ENCODE results near the gene BICD2.
A peak's percentile ranks its signal among the peaks of the same experiment; 100 is the strongest.

Gene BICD2

DNA sequence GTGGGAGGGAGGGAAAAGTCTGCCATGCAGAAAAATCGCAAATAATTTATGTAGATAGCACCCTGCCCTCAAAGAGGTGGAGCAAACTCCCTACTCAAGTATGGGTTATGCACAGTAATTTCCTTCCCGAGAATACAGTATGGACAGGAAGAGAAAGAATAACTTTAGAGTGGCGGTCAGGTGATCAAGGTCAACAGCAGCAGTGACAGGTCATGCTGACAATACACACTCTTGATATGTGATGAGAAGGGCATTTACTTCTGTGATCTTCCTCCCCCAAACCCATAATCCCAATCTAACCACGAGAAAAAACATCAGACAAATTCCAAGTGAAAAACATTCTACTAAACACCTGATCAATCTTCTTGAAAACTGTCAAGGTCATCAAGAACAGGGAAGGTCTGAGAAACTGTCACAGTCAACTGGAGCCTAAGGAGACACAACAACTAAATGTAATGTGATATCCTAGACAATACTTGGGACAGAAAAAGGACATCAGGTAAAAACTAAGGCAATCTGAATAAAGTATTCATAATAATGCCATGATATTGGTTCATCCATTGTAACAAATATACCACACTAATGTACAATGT lies 11.7 kb downstream of the BICD2 start:
- in situ Hi-C loops (cut with HindIII; ENCODE audit: low pct_unique_long_range_greater_than_20kb, low sequenced_read_pairs) = no loop called here
- no peak for DNase-seq (ENCODE audit: low read depth in 1 of 2, low spot score in 1 of 2)
- no peak for TF ChIP-seq JUND (IDR thresholded peaks at IDR 0.05; ENCODE audit: low read depth)

- in situ Hi-C loops (cut with HindIII; ENCODE audit: low pct_unique_long_range_greater_than_20kb, low sequenced_read_pairs) = no loop called here
- DNase-seq (ENCODE audit: low read depth in 1 of 2, low spot score in 1 of 2) = no peak
- no peak for TF ChIP-seq JUND (IDR thresholded peaks at IDR 0.05; ENCODE audit: low read depth)
These were observed 14.7 kb downstream of the BICD2 start for GRCh38 chr9:92749934-92750315.

DNA sequence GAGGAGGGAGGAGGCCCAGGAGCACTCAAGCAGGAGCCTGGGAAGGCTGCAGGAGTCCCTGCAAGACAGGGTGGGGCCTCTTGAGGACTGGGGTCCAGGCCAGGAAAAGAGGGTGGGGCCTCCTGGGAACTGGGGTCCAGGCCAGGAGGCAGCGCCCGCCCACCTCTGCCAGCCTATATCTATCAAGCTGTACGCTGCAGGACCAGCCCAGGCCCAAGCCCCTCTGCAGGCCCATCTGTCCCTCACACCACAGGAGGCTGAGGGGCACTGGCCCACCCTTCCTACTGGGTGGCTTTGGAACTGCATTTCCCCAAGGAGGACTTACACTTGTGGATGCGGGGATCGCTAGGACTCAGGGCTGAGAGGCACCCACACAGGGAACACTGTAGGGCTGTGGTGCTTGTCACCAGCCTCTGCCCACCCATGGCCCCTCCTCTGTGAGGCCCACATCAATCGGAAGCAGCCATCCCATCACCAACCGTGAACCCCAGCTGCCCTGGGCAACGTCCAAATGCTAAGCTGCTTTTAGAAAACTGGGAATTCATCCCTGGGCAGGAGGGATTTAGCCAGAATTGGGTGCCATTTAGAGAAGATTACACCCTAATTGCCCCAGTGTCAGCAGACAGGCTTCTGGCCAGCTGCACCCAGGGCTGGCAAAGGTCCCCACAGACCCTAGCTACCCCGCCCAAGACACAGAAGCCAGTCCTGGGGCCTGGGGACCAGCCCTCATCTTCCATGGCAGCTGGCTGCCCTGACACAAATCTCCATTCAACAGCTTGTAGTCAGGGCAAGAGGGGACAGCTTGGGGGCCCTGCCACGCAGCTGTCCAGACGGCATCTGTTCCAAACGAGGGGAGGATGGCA lies 15.3 kb downstream of the BICD2 start:
- no peak for DNase-seq (ENCODE audit: low read depth in 1 of 2, low spot score in 1 of 2)
- TF ChIP-seq JUND (IDR thresholded peaks at IDR 0.05; ENCODE audit: low read depth) = no peak
- in situ Hi-C loops (cut with HindIII; ENCODE audit: low pct_unique_long_range_greater_than_20kb, low sequenced_read_pairs) = no loop called here

- in situ Hi-C loops (cut with HindIII; ENCODE audit: low pct_unique_long_range_greater_than_20kb, low sequenced_read_pairs) = no loop called here
- DNase-seq (ENCODE audit: low read depth in 1 of 2, low spot score in 1 of 2) = no peak
- TF ChIP-seq JUND (IDR thresholded peaks at IDR 0.05; ENCODE audit: low read depth) = no peak
These were observed 16.5 kb downstream of the BICD2 start for GRCh38 chr9:92748233-92748497.

GRCh38 chr9:92747459-92748232 lies 17.0 kb downstream of the BICD2 start:
- in situ Hi-C loops (cut with HindIII; ENCODE audit: low pct_unique_long_range_greater_than_20kb, low sequenced_read_pairs) = no loop called here
- TF ChIP-seq JUND (IDR thresholded peaks at IDR 0.05; ENCODE audit: low read depth) = no peak
- no peak for DNase-seq (ENCODE audit: low read depth in 1 of 2, low spot score in 1 of 2)

GRCh38 chr9:92746567-92747458 lies 17.8 kb downstream of the BICD2 start:
- in situ Hi-C loops (cut with HindIII; ENCODE audit: low pct_unique_long_range_greater_than_20kb, low sequenced_read_pairs) = no loop called here
- TF ChIP-seq JUND (IDR thresholded peaks at IDR 0.05; ENCODE audit: low read depth) = no peak
- no peak for DNase-seq (ENCODE audit: low read depth in 1 of 2, low spot score in 1 of 2)

DNA sequence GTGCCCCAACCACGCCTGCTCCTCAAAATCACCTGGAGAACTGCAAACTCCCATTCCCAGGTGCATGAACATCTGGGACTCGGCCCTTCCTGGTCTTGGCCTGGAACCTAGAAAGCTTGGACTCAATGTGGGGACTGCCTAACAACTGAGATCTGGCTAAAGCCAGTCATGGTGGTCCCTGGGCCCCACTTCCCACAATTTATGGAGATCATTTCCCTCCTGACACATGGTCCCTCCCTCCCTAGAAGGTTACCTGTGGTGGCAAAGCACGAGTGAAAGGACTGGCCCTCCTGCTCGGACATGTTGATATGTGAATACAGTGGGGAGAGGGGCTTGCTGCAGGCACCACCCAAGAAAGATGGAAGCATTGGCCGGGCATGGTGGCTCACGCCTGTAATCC lies 18.8 kb downstream of the BICD2 start:
- no peak for DNase-seq (ENCODE audit: low read depth in 1 of 2, low spot score in 1 of 2)
- in situ Hi-C loops (cut with HindIII; ENCODE audit: low pct_unique_long_range_greater_than_20kb, low sequenced_read_pairs) = no loop called here

GRCh38 chr9:92745331-92745730 lies 19.3 kb downstream of the BICD2 start:
- no peak for TF ChIP-seq JUND (IDR thresholded peaks at IDR 0.05; ENCODE audit: low read depth)
- in situ Hi-C loops (cut with HindIII; ENCODE audit: low pct_unique_long_range_greater_than_20kb, low sequenced_read_pairs) = no loop called here
- no peak for DNase-seq (ENCODE audit: low read depth in 1 of 2, low spot score in 1 of 2)

More for the DNA sequence above, 18.8 kb downstream of the BICD2 start:
- no peak for TF ChIP-seq JUND (IDR thresholded peaks at IDR 0.05; ENCODE audit: low read depth)

- TF ChIP-seq JUND (IDR thresholded peaks at IDR 0.05; ENCODE audit: low read depth) = no peak
- in situ Hi-C loops (cut with HindIII; ENCODE audit: low pct_unique_long_range_greater_than_20kb, low sequenced_read_pairs) = no loop called here
- no peak for DNase-seq (ENCODE audit: low read depth in 1 of 2, low spot score in 1 of 2)
These were observed 23.7 kb downstream of the BICD2 start for GRCh38 chr9:92740969-92741368.

DNA sequence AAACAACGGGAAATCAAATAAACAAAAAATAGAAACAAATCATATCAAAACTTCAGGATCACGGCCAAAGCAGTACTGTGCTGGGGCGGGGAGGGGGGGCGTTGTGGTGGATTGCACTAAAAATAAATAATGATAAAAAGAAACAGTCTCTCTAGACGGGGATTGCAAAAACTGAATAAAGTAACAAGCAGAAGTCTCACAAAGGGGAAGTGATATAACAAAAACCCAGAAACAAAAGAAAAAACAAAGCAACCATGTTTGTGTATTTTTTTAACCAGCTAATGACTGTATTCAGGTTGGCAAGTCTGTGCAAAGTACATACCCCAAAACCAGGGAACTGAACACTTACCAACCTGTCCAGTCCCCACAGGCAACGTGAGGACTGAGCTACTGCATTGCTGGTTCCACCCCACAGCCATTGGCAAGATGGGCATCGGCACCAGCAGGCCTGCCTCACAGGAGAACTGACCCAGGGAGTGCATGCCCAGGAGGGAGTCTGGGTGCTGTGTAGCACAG lies 24.1 kb downstream of the BICD2 start:
- no peak for TF ChIP-seq JUND (IDR thresholded peaks at IDR 0.05; ENCODE audit: low read depth)
- in situ Hi-C loops (cut with HindIII; ENCODE audit: low pct_unique_long_range_greater_than_20kb, low sequenced_read_pairs) = no loop called here
- peak in 1 of 2 experiments; percentile 6 for DNase-seq (ENCODE audit: low read depth in 1 of 2, low spot score in 1 of 2)

- in situ Hi-C loops (cut with HindIII; ENCODE audit: low pct_unique_long_range_greater_than_20kb, low sequenced_read_pairs) = no loop called here
- no peak for DNase-seq (ENCODE audit: low read depth in 1 of 2, low spot score in 1 of 2)
- TF ChIP-seq JUND (IDR thresholded peaks at IDR 0.05; ENCODE audit: low read depth) = no peak
These were observed 24.6 kb downstream of the BICD2 start for GRCh38 chr9:92740009-92740408.

GRCh38 chr9:92739346-92739970 lies 25.2 kb downstream of the BICD2 start:
- in situ Hi-C loops (cut with HindIII; ENCODE audit: low pct_unique_long_range_greater_than_20kb, low sequenced_read_pairs) = no loop called here
- no peak for TF ChIP-seq JUND (IDR thresholded peaks at IDR 0.05; ENCODE audit: low read depth)
- no peak for DNase-seq (ENCODE audit: low read depth in 1 of 2, low spot score in 1 of 2)
